Stomach (tissue), 9 donors: Measurements from ENCODE around the gene ZNF443. TPM values are rescaled to one million over a fixed set of nuclear protein-coding genes. Genes with fewer than 3 reads are reported as not detected.

ENCODE experiments used
- DNase-seq, 2 donors: peaks; one replicate each; pipeline versions ENCODE4 v3.0.0 to v3.0.0-alpha.2; 2013 to 2019
- H3K27ac ChIP-seq, 5 donors: fragments of 200-600 bp in 4 of 5; sonication (generic) in 4 of 5; one replicate each; pipeline ENCODE4 v1.5.1; 2013 to 2019; ENCODE audit warnings: mild to moderate bottlenecking in 1 of 5, moderate library complexity in 1 of 5
- H3K27me3 ChIP-seq, 3 donors: fragments of 200-600 bp; sonication (generic); one replicate each; pipeline ENCODE4 v1.5.1; 2017 to 2019; ENCODE audit warnings: mixed run types in 1 of 3
- H3K36me3 ChIP-seq, 4 donors: fragments of 200-600 bp; sonication (generic); 1 replicate in 3 of 4; 2 replicates in 1 of 4; pipeline ENCODE4 v1.5.1; 2016 to 2019
- H3K4me1 ChIP-seq, 4 donors: fragments of 200-600 bp; sonication (generic); one replicate each; pipeline ENCODE4 v1.5.1; 2016 to 2019
- H3K4me3 ChIP-seq, 4 donors: fragments of 200-600 bp; sonication (generic) in 3 of 4; one replicate each; pipeline ENCODE4 v1.5.1; 2016 to 2019; ENCODE audit warnings: mild to moderate bottlenecking in 1 of 4
- H3K9me3 ChIP-seq, 4 donors: fragments of 200-600 bp; sonication (generic); one replicate each; pipeline ENCODE4 v1.5.1; 2016 to 2019
- EP300 ChIP-seq: sonication (generic); formaldehyde crosslinking; IDR thresholded peaks from one replicate; pipeline ENCODE4 v1.6.1; 2017; ENCODE audit warnings: antibody characterized with exemption
- POLR2A ChIP-seq, 4 donors: fragments of 450-650 bp; IDR thresholded peaks; one replicate each; pipeline ENCODE4 v1.6.1; 2016; ENCODE audit warnings: antibody characterized with exemption in 4 of 4, control low read depth in 2 of 4, mild to moderate bottlenecking in 1 of 4, moderate library complexity in 1 of 4
- POLR2AphosphoS5 ChIP-seq, 3 donors: sonication (generic); formaldehyde crosslinking; IDR thresholded peaks; one replicate each; pipeline ENCODE4 v1.6.1; 2016; ENCODE audit warnings: antibody characterized with exemption in 3 of 3
- WGBS, 5 donors: extraction: QIAGEN DNeasy Blood & Tissue Kit in 3 of 5; methylation state at CpG; one replicate each; pipeline versions ENCODE4 v1.1.5 to v1.1.7; 2013 to 2018; 5-methylcytosine and 5-hydroxymethylcytosine counted together
- intact Hi-C: fragments of 100-400 bp; cut with DNase I; formaldehyde crosslinking; loops from one replicate; pipeline ENCODE4 v1.15.1; 2023; ENCODE audit warnings: low total_unique reads
- polyA plus RNA-seq, 3 donors: library from polyadenylated mRNA; stranded (reverse); fragments of 200-250 nt; gene quantifications; one replicate each; pipeline ENCODE4 v1.2.3, GENCODE V29; 2013
- total RNA-seq, 5 donors: library from RNA; depleted of rRNA; stranded (reverse); fragments of >200 nt; gene quantifications; one replicate each; pipeline versions ENCODE4 v1.1.0 to v1.2.3, GENCODE V29; 2014 to 2016
- TF ChIP-seq, protein P1 (sequence below), 7 experiments: fragments of 450-650 bp in 4 of 7; fragments of 200-600 bp in 3 of 7; sonication (generic) in 3 of 7; IDR thresholded peaks; one replicate each; pipeline ENCODE4 v1.5.1; 2016 to 2019; ENCODE audit warnings: antibody characterized with exemption in 7 of 7, control low read depth in 2 of 7, mild to moderate bottlenecking in 1 of 7
- donor health status: healthy with polysubstance abuse.
- donor health status: Bipolar disorder and iron deficiency.
- donor health status: healthy.

ZNF443 gene
- total and polyA plus RNA-seq, 8 donors = 0.31 to 8.6 (median 1.8) TPM; not detected in 1

- H3K4me3 ChIP-seq = peak within 1 kb of the TSS; percentile 92 to 96 (median 94)
- no peaks in the 10 kb centered on the region for H3K36me3 ChIP-seq
- no peaks in the 10 kb centered on the region for H3K9me3 ChIP-seq
- WGBS, 5 donors = 0 to 1% (median 0%) methylated on average over 18 to 53 of the region's 53 CpGs
- intact Hi-C loops = no loop called here
- DNase-seq = peak; percentile 92 to 98
- peaks cover 0 to 37% (median 31%) of the 10 kb centered on the region in 4 donors for H3K4me1 ChIP-seq
- peak within 1 kb of the TSS; percentile 65 to 86 (median 80) for H3K27ac ChIP-seq
- H3K27me3 ChIP-seq = no peaks in the 10 kb centered on the region
- TF ChIP-seq EP300 = no peak
- TF ChIP-seq POLR2A (IDR thresholded peaks at IDR 0.05) = peak in 1 of 4 donors; percentile 48
- peak in 2 of 3 donors; percentile 42 to 79 for TF ChIP-seq POLR2AphosphoS5 (IDR thresholded peaks at IDR 0.05)
- TF ChIP-seq, protein P1, sequence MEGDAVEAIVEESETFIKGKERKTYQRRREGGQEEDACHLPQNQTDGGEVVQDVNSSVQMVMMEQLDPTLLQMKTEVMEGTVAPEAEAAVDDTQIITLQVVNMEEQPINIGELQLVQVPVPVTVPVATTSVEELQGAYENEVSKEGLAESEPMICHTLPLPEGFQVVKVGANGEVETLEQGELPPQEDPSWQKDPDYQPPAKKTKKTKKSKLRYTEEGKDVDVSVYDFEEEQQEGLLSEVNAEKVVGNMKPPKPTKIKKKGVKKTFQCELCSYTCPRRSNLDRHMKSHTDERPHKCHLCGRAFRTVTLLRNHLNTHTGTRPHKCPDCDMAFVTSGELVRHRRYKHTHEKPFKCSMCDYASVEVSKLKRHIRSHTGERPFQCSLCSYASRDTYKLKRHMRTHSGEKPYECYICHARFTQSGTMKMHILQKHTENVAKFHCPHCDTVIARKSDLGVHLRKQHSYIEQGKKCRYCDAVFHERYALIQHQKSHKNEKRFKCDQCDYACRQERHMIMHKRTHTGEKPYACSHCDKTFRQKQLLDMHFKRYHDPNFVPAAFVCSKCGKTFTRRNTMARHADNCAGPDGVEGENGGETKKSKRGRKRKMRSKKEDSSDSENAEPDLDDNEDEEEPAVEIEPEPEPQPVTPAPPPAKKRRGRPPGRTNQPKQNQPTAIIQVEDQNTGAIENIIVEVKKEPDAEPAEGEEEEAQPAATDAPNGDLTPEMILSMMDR (IDR thresholded peaks at IDR 0.05) = no peak
These were observed 43.7 kb upstream of the ZNF443 start, which contains the start of gene ZNF709 for GRCh38 chr19:12484371-12485051. Gene ZNF709 (minus strand): TSS chr19:12484816. CDS start chr19:12484657, 159 bp downstream.

- H3K36me3 ChIP-seq = no peaks in the 10 kb centered on the region
- WGBS, 5 donors = 1 to 3% (median 2%) methylated on average over 12 to 13 of the region's 13 CpGs
- H3K4me1 ChIP-seq = peaks cover 0 to 37% (median 31%) of the 10 kb centered on the region in 4 donors
- peak overlapping the region; percentile 65 to 86 (median 80) for H3K27ac ChIP-seq
- intact Hi-C loops = no loop called here
- H3K9me3 ChIP-seq = no peaks in the 10 kb centered on the region
- H3K4me3 ChIP-seq = peak overlapping the region; percentile 92 to 96 (median 94)
- H3K27me3 ChIP-seq = no peaks in the 10 kb centered on the region
- DNase-seq = no peak
- no peak for TF ChIP-seq EP300
- TF ChIP-seq, protein P1 (IDR thresholded peaks at IDR 0.05) = no peak
- TF ChIP-seq POLR2A (IDR thresholded peaks at IDR 0.05) = no peak
- no peak for TF ChIP-seq POLR2AphosphoS5 (IDR thresholded peaks at IDR 0.05)
These were observed 43.2 kb upstream of the ZNF443 start for GRCh38 chr19:12484011-12484370.

GRCh38 chr19:12482509-12482886 lies 41.7 kb upstream of the ZNF443 start:
- H3K27ac ChIP-seq = no peak overlapping the region
- 56 to 75% (median 67%) methylated on average over 2 of the region's 2 CpGs for WGBS, 5 donors
- no peaks in the 10 kb centered on the region for H3K36me3 ChIP-seq
- DNase-seq = no peak
- no peak overlapping the region for H3K4me3 ChIP-seq
- H3K4me1 ChIP-seq = peaks cover 0 to 47% (median 39%) of the 10 kb centered on the region in 4 donors
- no peaks in the 10 kb centered on the region for H3K27me3 ChIP-seq
- TF ChIP-seq POLR2AphosphoS5 (IDR thresholded peaks at IDR 0.05) (no peak), POLR2A (IDR thresholded peaks at IDR 0.05) (no peak), EP300 (no peak)
- TF ChIP-seq, protein P1 (IDR thresholded peaks at IDR 0.05) = no peak
- no peaks in the 10 kb centered on the region for H3K9me3 ChIP-seq
- intact Hi-C loops = no loop called here

DNA sequence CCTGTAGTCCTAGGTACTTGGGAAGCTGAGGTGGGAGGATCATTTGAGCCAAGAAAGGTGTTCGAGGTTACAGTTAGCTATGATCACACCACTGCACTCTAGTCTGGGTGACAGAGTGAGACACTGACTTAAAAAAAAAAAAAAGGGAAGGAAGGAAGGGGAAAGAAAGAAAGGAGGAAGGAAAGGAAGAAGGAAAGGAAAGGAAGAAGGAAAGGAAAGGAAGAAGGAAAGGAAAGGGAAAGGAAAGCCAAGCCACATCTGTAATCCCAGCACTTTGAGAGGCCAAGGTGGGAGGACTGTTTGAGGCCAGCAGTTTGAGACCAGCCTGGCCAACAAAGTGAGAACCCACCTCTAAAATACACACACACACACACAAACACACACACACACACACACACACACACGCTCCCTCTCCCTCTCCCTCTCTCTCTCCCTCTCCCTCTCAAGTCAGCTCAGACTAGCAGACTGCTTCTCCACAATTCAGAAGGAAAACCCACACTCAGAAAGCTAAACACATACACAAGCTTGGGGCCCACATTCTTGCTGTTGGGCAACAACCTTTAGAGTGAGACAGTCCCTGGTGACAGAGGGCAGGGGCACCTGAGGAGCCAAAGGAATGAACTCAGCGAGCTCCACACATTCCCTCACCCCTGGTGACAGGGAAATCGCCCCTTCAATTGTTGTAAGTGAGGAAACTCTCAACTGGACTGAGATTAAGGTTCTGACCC lies 41.1 kb upstream of the ZNF443 start:
- intact Hi-C loops = no loop called here
- H3K27ac ChIP-seq = no peak overlapping the region
- H3K4me3 ChIP-seq = no peak overlapping the region
- H3K36me3 ChIP-seq = no peaks in the 10 kb centered on the region
- DNase-seq = no peak
- no peak for TF ChIP-seq EP300
- TF ChIP-seq, protein P1 (IDR thresholded peaks at IDR 0.05) = no peak
- TF ChIP-seq POLR2AphosphoS5 (IDR thresholded peaks at IDR 0.05) = no peak
- TF ChIP-seq POLR2A (IDR thresholded peaks at IDR 0.05) = no peak
- H3K4me1 ChIP-seq = peaks cover 0 to 47% (median 39%) of the 10 kb centered on the region in 4 donors
- WGBS, 5 donors = 76 to 83% (median 78%) methylated on average over 4 of the region's 4 CpGs
- no peaks in the 10 kb centered on the region for H3K9me3 ChIP-seq
- no peaks in the 10 kb centered on the region for H3K27me3 ChIP-seq
